A549 (cell line): ENCODE measurements around the gene ETS2.

ENCODE experiments used
- CHD2 ChIP-seq: fragments of 150-350 bp; IDR thresholded peaks from 2 replicates; pipeline ENCODE4 v1.6.1; 2014; ENCODE audit warnings: low read length; ENCODE audit not compliant: partially characterized antibody
- CHD4 ChIP-seq: fragments of 200-600 bp; sonication (generic); IDR thresholded peaks from 2 replicates; pipeline ENCODE4 v1.6.1; 2016; ENCODE audit warnings: antibody characterized with exemption, mild to moderate bottlenecking, borderline replicate concordance
- CTCF ChIP-seq: fragments of >200 bp; sonication (Bioruptor Twin); formaldehyde crosslinking; IDR thresholded peaks from 3 replicates; pipeline ENCODE4 v1.5.1; 2016
- EP300 ChIP-seq, 2 experiments: fragments of >200 bp; sonication (Bioruptor Twin); formaldehyde crosslinking; IDR thresholded peaks; 2 replicates in 1 of 2; 3 replicates in 1 of 2; pipeline ENCODE4 v1.6.1; 2016 to 2017
- HOXA7 ChIP-seq: fragments of 250-450 bp; sonication (Bioruptor Pico); IDR thresholded peaks from 2 replicates; pipeline ENCODE4 v1.5.0; 2020; ENCODE audit warnings: mild to moderate bottlenecking, moderate library complexity
- JUN ChIP-seq, 2 experiments: fragments of >200 bp; sonication (Bioruptor Twin); formaldehyde crosslinking; IDR thresholded peaks; 2 replicates in 1 of 2; 3 replicates in 1 of 2; pipeline ENCODE4 v1.6.1; 2016 to 2017
- MAFK ChIP-seq: fragments of 450-650 bp; IDR thresholded peaks from 2 replicates; pipeline ENCODE4 v1.6.1; 2014; ENCODE audit not compliant: partially characterized antibody
- MAZ ChIP-seq: fragments of 150-350 bp; IDR thresholded peaks from 2 replicates; pipeline ENCODE4 v1.6.1; 2014; ENCODE audit warnings: antibody characterized with exemption, low read depth, low read length, borderline replicate concordance
- NPAS2 ChIP-seq: fragments of 250-450 bp; sonication (Bioruptor Pico); IDR thresholded peaks from 2 replicates; pipeline ENCODE4 v1.8.0; 2022; ENCODE audit warnings: mild to moderate bottlenecking, moderate library complexity, borderline replicate concordance
- POLR2A ChIP-seq: IDR thresholded peaks from 2 replicates; pipeline ENCODE4 v1.6.1; 2012; ENCODE audit warnings: mild to moderate bottlenecking, low read length
- RAD21 ChIP-seq, 2 experiments: fragments of >200 bp in 1 of 2; sonication (Bioruptor Twin) in 1 of 2; formaldehyde crosslinking in 1 of 2; IDR thresholded peaks in 1 of 2; conservative IDR thresholded peaks in 1 of 2; 2 replicates in 1 of 2; 3 replicates in 1 of 2; pipeline ENCODE4 v1.6.1; 2012 to 2018; ENCODE audit warnings: inconsistent platforms in 1 of 2
- RARB ChIP-seq: fragments of 250-450 bp; sonication (Bioruptor Pico); IDR thresholded peaks from 2 replicates; pipeline ENCODE4 v1.8.0; 2021; ENCODE audit warnings: mild to moderate bottlenecking, moderate library complexity
- RCOR1 ChIP-seq: fragments of 150-350 bp; IDR thresholded peaks from 2 replicates; pipeline ENCODE4 v1.6.1; 2014; ENCODE audit warnings: antibody characterized with exemption, low read length, low read depth
- SMC3 ChIP-seq: fragments of >200 bp; sonication (Bioruptor Twin); formaldehyde crosslinking; IDR thresholded peaks from 3 replicates; pipeline ENCODE4 v1.6.1; 2018; ENCODE audit warnings: inconsistent platforms

- TF ChIP-seq MAFK (no peak), SMC3 (no peak), MAZ (no peak), CTCF (no peak), POLR2A (no peak), EP300 (IDR thresholded peaks at IDR 0.05) (no peak), RAD21 (conservative IDR thresholded peaks at IDR 0.05 in 1 of 2, IDR thresholded peaks at IDR 0.05 in 1 of 2) (no peak), CHD4 (no peak), NPAS2 (no peak), CHD2 (no peak), JUN (IDR thresholded peaks at IDR 0.05) (no peak), RARB (CRISPR knock-in tag) (no peak), RCOR1 (no peak), HOXA7 (CRISPR knock-in tag) (no peak)
These were observed 1.5 kb upstream of the ETS2 start for GRCh38 chr21:38804030-38804788.
